ENCODE measurements around the gene TSPAN4. TPM values are rescaled to one million over a fixed set of nuclear protein-coding genes. Genes with fewer than 3 reads are reported as not detected.

The TSPAN4 gene
- total and polyA plus RNA-seq, 2 donors (not counting 1 experiment from before 2014, with no cell fraction given) = 102 to 191 TPM

GRCh38 chr11:864898-865297, 22.2 kb downstream of the TSPAN4 start:
- H2AFZ ChIP-seq (ENCODE audit: low read length) = no peak overlapping the region
- no peaks in the 10 kb centered on the region for H4K20me1 ChIP-seq (ENCODE audit: control insufficient read depth, extremely low read depth, insufficient read depth, low read length)
- no peaks in the 10 kb centered on the region for H3K9me3 ChIP-seq (ENCODE audit: control insufficient read depth, insufficient read depth, low read depth, low read length)
- peaks cover 6% of the 10 kb centered on the region for H3K79me2 ChIP-seq (ENCODE audit: control insufficient read depth, insufficient read depth, low read length)
- peaks cover 6% of the 10 kb centered on the region for H3K4me1 ChIP-seq (ENCODE audit: control insufficient read depth, extremely low read depth, insufficient read depth, low read length)
- H3K9ac ChIP-seq (ENCODE audit: insufficient read depth, low read length) = no peak overlapping the region
- no peak overlapping the region for H3K27ac ChIP-seq (ENCODE audit: insufficient read depth, low read length)
- no peak for TF ChIP-seq EZH2 (IDR thresholded peaks at IDR 0.05; ENCODE audit: low read length, missing control alignments)
- no peak for DNase-seq (ENCODE audit: low read depth in 2 of 2)
- no peak overlapping the region for H3K4me2 ChIP-seq (ENCODE audit: extremely low read depth, insufficient read depth, low read length)
- peaks cover 26% of the 10 kb centered on the region for H3K36me3 ChIP-seq (ENCODE audit: control insufficient read depth, insufficient read depth, low read length)
- no peaks in the 10 kb centered on the region for H3K27me3 ChIP-seq (ENCODE audit: control insufficient read depth, insufficient read depth, low read length)
- H3K4me3 ChIP-seq (replicated peaks in 1 of 4; ENCODE audit: control extremely low read depth in 1 of 4, insufficient read depth in 1 of 4, low read depth in 3 of 4, low read length in 4 of 4) = no peak overlapping the region

GRCh38 chr11:865462-866430, 23.1 kb downstream of the TSPAN4 start:
- H3K9me3 ChIP-seq (ENCODE audit: control insufficient read depth, insufficient read depth, low read depth, low read length) = no peaks in the 10 kb centered on the region
- H3K4me2 ChIP-seq (ENCODE audit: extremely low read depth, insufficient read depth, low read length) = no peak overlapping the region
- peaks cover 26% of the 10 kb centered on the region for H3K36me3 ChIP-seq (ENCODE audit: control insufficient read depth, insufficient read depth, low read length)
- no peaks in the 10 kb centered on the region for H4K20me1 ChIP-seq (ENCODE audit: control insufficient read depth, extremely low read depth, insufficient read depth, low read length)
- no peak for TF ChIP-seq CTCF (conservative IDR thresholded peaks at IDR 0.05 in 1 of 2, IDR thresholded peaks at IDR 0.05 in 1 of 2; ENCODE audit: low read depth in 1 of 2, low read length in 2 of 2)
- no peaks in the 10 kb centered on the region for H3K27me3 ChIP-seq (ENCODE audit: control insufficient read depth, insufficient read depth, low read length)
- no peaks in the 10 kb centered on the region for H3K4me1 ChIP-seq (ENCODE audit: control insufficient read depth, extremely low read depth, insufficient read depth, low read length)
- no peak overlapping the region for H2AFZ ChIP-seq (ENCODE audit: low read length)
- DNase-seq (ENCODE audit: low read depth in 2 of 2) = no peak
- H3K79me2 ChIP-seq (ENCODE audit: control insufficient read depth, insufficient read depth, low read length) = peaks cover 2% of the 10 kb centered on the region
- H3K9ac ChIP-seq (ENCODE audit: insufficient read depth, low read length) = no peak overlapping the region
- H3K4me3 ChIP-seq (replicated peaks in 1 of 4; ENCODE audit: control extremely low read depth in 1 of 4, insufficient read depth in 1 of 4, low read depth in 3 of 4, low read length in 4 of 4) = no peak overlapping the region
- H3K27ac ChIP-seq (ENCODE audit: insufficient read depth, low read length) = no peak overlapping the region

GRCh38 chr11:866481-866880, 23.8 kb downstream of the TSPAN4 start:
- no peak overlapping the region for H3K4me3 ChIP-seq (replicated peaks in 1 of 4; ENCODE audit: control extremely low read depth in 1 of 4, insufficient read depth in 1 of 4, low read depth in 3 of 4, low read length in 4 of 4)
- no peaks in the 10 kb centered on the region for H4K20me1 ChIP-seq (ENCODE audit: control insufficient read depth, extremely low read depth, insufficient read depth, low read length)
- no peak overlapping the region for H3K4me2 ChIP-seq (ENCODE audit: extremely low read depth, insufficient read depth, low read length)
- peaks cover 26% of the 10 kb centered on the region for H3K36me3 ChIP-seq (ENCODE audit: control insufficient read depth, insufficient read depth, low read length)
- no peak overlapping the region for H3K9ac ChIP-seq (ENCODE audit: insufficient read depth, low read length)
- no peak for TF ChIP-seq EZH2 (IDR thresholded peaks at IDR 0.05; ENCODE audit: low read length, missing control alignments)
- TF ChIP-seq CTCF (conservative IDR thresholded peaks at IDR 0.05 in 1 of 2, IDR thresholded peaks at IDR 0.05 in 1 of 2; ENCODE audit: low read depth in 1 of 2, low read length in 2 of 2) = no peak
- no peaks in the 10 kb centered on the region for H3K79me2 ChIP-seq (ENCODE audit: control insufficient read depth, insufficient read depth, low read length)
- no peak overlapping the region for H2AFZ ChIP-seq (ENCODE audit: low read length)
- H3K9me3 ChIP-seq (ENCODE audit: control insufficient read depth, insufficient read depth, low read depth, low read length) = no peaks in the 10 kb centered on the region
- no peaks in the 10 kb centered on the region for H3K4me1 ChIP-seq (ENCODE audit: control insufficient read depth, extremely low read depth, insufficient read depth, low read length)
- H3K27ac ChIP-seq (ENCODE audit: insufficient read depth, low read length) = no peak overlapping the region
- DNase-seq (ENCODE audit: low read depth in 2 of 2) = no peak
- no peaks in the 10 kb centered on the region for H3K27me3 ChIP-seq (ENCODE audit: control insufficient read depth, insufficient read depth, low read length)

Measured in fibroblast of lung (primary cell).